ENCODE results near the gene MEGF6. TPM values are rescaled to one million over a fixed set of nuclear protein-coding genes. Genes with fewer than 3 reads are reported as not detected.

The MEGF6 gene
- total RNA-seq, 1 donor: 85.4 TPM

GRCh38 chr1:3469104-3469848, 142.0 kb downstream of the MEGF6 start:
- TF ChIP-seq CTCF (IDR thresholded peaks at IDR 0.05; ENCODE audit: extremely low read depth, low read depth, low read length): no peak
- no peaks in the 10 kb centered on the region for H3K36me3 ChIP-seq (ENCODE audit: insufficient read depth, low read length)
- H3K79me2 ChIP-seq (ENCODE audit: insufficient read depth, low read length): no peaks in the 10 kb centered on the region

GRCh38 chr1:3468236-3469103, 142.8 kb downstream of the MEGF6 start:
- Histone ChIP-seq H3K4me1 (ENCODE audit: insufficient read depth, low read length) (peaks cover 9% of the 10 kb centered on the region), H3K9me3 (ENCODE audit: low read depth, low read length) (no peaks in the 10 kb centered on the region), H3K79me2 (ENCODE audit: insufficient read depth, low read length) (no peaks in the 10 kb centered on the region), H2AFZ (ENCODE audit: low read length) (no peak overlapping the region), H3K4me2 (ENCODE audit: insufficient read depth, low read length) (no peak overlapping the region), H4K20me1 (ENCODE audit: insufficient read depth, low read length) (no peaks in the 10 kb centered on the region), H3K36me3 (ENCODE audit: insufficient read depth, low read length) (no peaks in the 10 kb centered on the region), H3K27ac (ENCODE audit: low read depth, low read length) (no peak overlapping the region), H3K27me3 (ENCODE audit: insufficient read depth, low read length) (peaks cover 6% of the 10 kb centered on the region), H3K4me3 (ENCODE audit: insufficient read depth, low read length) (no peak overlapping the region)
- no peak for TF ChIP-seq CTCF (IDR thresholded peaks at IDR 0.05; ENCODE audit: extremely low read depth, low read depth, low read length)
- DNase-seq (ENCODE audit: insufficient read length, low spot score, missing footprints): peak; percentile 82

More at GRCh38 chr1:3469104-3469848, 142.0 kb downstream of the MEGF6 start:
- Histone ChIP-seq H3K27ac (ENCODE audit: low read depth, low read length) (no peak overlapping the region), H3K4me1 (ENCODE audit: insufficient read depth, low read length) (peaks cover 16% of the 10 kb centered on the region), H3K4me2 (ENCODE audit: insufficient read depth, low read length) (no peak overlapping the region), H2AFZ (ENCODE audit: low read length) (no peak overlapping the region), H4K20me1 (ENCODE audit: insufficient read depth, low read length) (peaks cover 5% of the 10 kb centered on the region), H3K9me3 (ENCODE audit: low read depth, low read length) (no peaks in the 10 kb centered on the region), H3K27me3 (ENCODE audit: insufficient read depth, low read length) (peaks cover 6% of the 10 kb centered on the region), H3K4me3 (ENCODE audit: insufficient read depth, low read length) (no peak overlapping the region)
- DNase-seq (ENCODE audit: insufficient read length, low spot score, missing footprints): no peak

GRCh38 chr1:3467096-3468036, 143.9 kb downstream of the MEGF6 start:
- TF ChIP-seq CTCF (IDR thresholded peaks at IDR 0.05; ENCODE audit: extremely low read depth, low read depth, low read length): no peak
- H3K4me1 ChIP-seq (ENCODE audit: insufficient read depth, low read length): peaks cover 3% of the 10 kb centered on the region
- no peak overlapping the region for H3K4me3 ChIP-seq (ENCODE audit: insufficient read depth, low read length)
- H4K20me1 ChIP-seq (ENCODE audit: insufficient read depth, low read length): no peaks in the 10 kb centered on the region
- DNase-seq (ENCODE audit: insufficient read length, low spot score, missing footprints): peak; percentile 95
- H3K27ac ChIP-seq (ENCODE audit: low read depth, low read length): no peak overlapping the region
- H2AFZ ChIP-seq (ENCODE audit: low read length): no peak overlapping the region
- no peaks in the 10 kb centered on the region for H3K79me2 ChIP-seq (ENCODE audit: insufficient read depth, low read length)
- H3K36me3 ChIP-seq (ENCODE audit: insufficient read depth, low read length): no peaks in the 10 kb centered on the region
- no peaks in the 10 kb centered on the region for H3K9me3 ChIP-seq (ENCODE audit: low read depth, low read length)
- no peak overlapping the region for H3K4me2 ChIP-seq (ENCODE audit: insufficient read depth, low read length)
- H3K27me3 ChIP-seq (ENCODE audit: insufficient read depth, low read length): peaks cover 6% of the 10 kb centered on the region
